ENCODE measurements around the gene CALY.

The CALY gene

GRCh38 chr10:133297504-133297903 is 39.2 kb downstream of the CALY start:
- TF ChIP-seq CTCF (conservative IDR thresholded peaks at IDR 0.05; ENCODE audit: low read depth, low read length): no peak
- Histone ChIP-seq H3K79me2 (ENCODE audit: insufficient read depth, low read depth) (no peaks in the 10 kb centered on the region), H2AFZ (ENCODE audit: low read depth) (no peak overlapping the region), H3K4me1 (ENCODE audit: low read depth, poor library complexity, severe bottlenecking) (no peaks in the 10 kb centered on the region), H3K27ac (no peak overlapping the region), H3K9ac (no peak overlapping the region), H3K4me2 (no peak overlapping the region), H3K4me3 (IDR thresholded peaks at IDR 0.05; ENCODE audit: insufficient read depth, low read depth, low read length) (no peak overlapping the region), H3K36me3 (ENCODE audit: insufficient read depth) (no peaks in the 10 kb centered on the region; the same call in 1 of the 2 replicates), H3K27me3 (ENCODE audit: insufficient read depth, low read depth) (no peaks in the 10 kb centered on the region), H4K20me1 (ENCODE audit: insufficient read depth) (no peaks in the 10 kb centered on the region)

- H3K4me2 ChIP-seq: no peak overlapping the region
- H3K9ac ChIP-seq: no peak overlapping the region
- no peak overlapping the region for H2AFZ ChIP-seq (ENCODE audit: low read depth)
- H3K79me2 ChIP-seq (ENCODE audit: insufficient read depth, low read depth): no peaks in the 10 kb centered on the region
- H3K27ac ChIP-seq: no peak overlapping the region
- H4K20me1 ChIP-seq (ENCODE audit: insufficient read depth): no peaks in the 10 kb centered on the region
- H3K4me3 ChIP-seq (IDR thresholded peaks at IDR 0.05; ENCODE audit: insufficient read depth, low read depth, low read length): no peak overlapping the region
- TF ChIP-seq CTCF (conservative IDR thresholded peaks at IDR 0.05; ENCODE audit: low read depth, low read length): no peak
- no peaks in the 10 kb centered on the region for H3K4me1 ChIP-seq (ENCODE audit: low read depth, poor library complexity, severe bottlenecking)
- H3K27me3 ChIP-seq (ENCODE audit: insufficient read depth, low read depth): no peaks in the 10 kb centered on the region
- no peaks in the 10 kb centered on the region; the same call in 1 of the 2 replicates for H3K36me3 ChIP-seq (ENCODE audit: insufficient read depth)
These were observed 41.0 kb downstream of the CALY start for GRCh38 chr10:133295426-133296320.

GRCh38 chr10:133294189-133294588 is 42.5 kb downstream of the CALY start:
- no peaks in the 10 kb centered on the region; the same call in 1 of the 2 replicates for H3K36me3 ChIP-seq (ENCODE audit: insufficient read depth)
- H3K9ac ChIP-seq: no peak overlapping the region
- no peak overlapping the region for H3K27ac ChIP-seq

GRCh38 chr10:133293810-133294119 is 42.9 kb downstream of the CALY start:
- H3K27ac ChIP-seq: no peak overlapping the region
- no peak overlapping the region for H3K4me2 ChIP-seq
- H3K4me1 ChIP-seq (ENCODE audit: low read depth, poor library complexity, severe bottlenecking): no peaks in the 10 kb centered on the region
- no peaks in the 10 kb centered on the region; the same call in 1 of the 2 replicates for H3K36me3 ChIP-seq (ENCODE audit: insufficient read depth)
- no peak overlapping the region for H2AFZ ChIP-seq (ENCODE audit: low read depth)
- no peaks in the 10 kb centered on the region for H3K27me3 ChIP-seq (ENCODE audit: insufficient read depth, low read depth)
- no peak overlapping the region for H3K4me3 ChIP-seq (IDR thresholded peaks at IDR 0.05; ENCODE audit: insufficient read depth, low read depth, low read length)
- H4K20me1 ChIP-seq (ENCODE audit: insufficient read depth): no peaks in the 10 kb centered on the region
- no peaks in the 10 kb centered on the region for H3K79me2 ChIP-seq (ENCODE audit: insufficient read depth, low read depth)
- TF ChIP-seq CTCF (conservative IDR thresholded peaks at IDR 0.05; ENCODE audit: low read depth, low read length): no peak
- H3K9ac ChIP-seq: no peak overlapping the region

More at GRCh38 chr10:133294189-133294588, 42.5 kb downstream of the CALY start:
- H3K27me3 ChIP-seq (ENCODE audit: insufficient read depth, low read depth): no peaks in the 10 kb centered on the region
- no peaks in the 10 kb centered on the region for H3K4me1 ChIP-seq (ENCODE audit: low read depth, poor library complexity, severe bottlenecking)
- no peaks in the 10 kb centered on the region for H4K20me1 ChIP-seq (ENCODE audit: insufficient read depth)
- H3K79me2 ChIP-seq (ENCODE audit: insufficient read depth, low read depth): no peaks in the 10 kb centered on the region
- no peak overlapping the region for H2AFZ ChIP-seq (ENCODE audit: low read depth)
- no peak overlapping the region for H3K4me3 ChIP-seq (IDR thresholded peaks at IDR 0.05; ENCODE audit: insufficient read depth, low read depth, low read length)
- no peak for TF ChIP-seq CTCF (conservative IDR thresholded peaks at IDR 0.05; ENCODE audit: low read depth, low read length)
- no peak overlapping the region for H3K4me2 ChIP-seq

Data from KMS-11 (cell line).